AG04449 (cell line): ENCODE results near the gene RANGRF.

Experiments used
- CTCF ChIA-PET: fragments of 350-600 bp; formaldehyde crosslinking; extraction: SDS; loops from one replicate; lab custom pipeline; 2021; ENCODE audit warnings: antibody characterized with exemption; lab: Yijun Ruan, JAX
- POLR2A ChIA-PET: fragments of 400-600, 350-600 bp; formaldehyde crosslinking; extraction: SDS; loops from one replicate; lab custom pipeline; 2020; ENCODE audit warnings: antibody characterized with exemption, inconsistent platforms; lab: Yijun Ruan, JAX
- DNase-seq: peaks from one replicate; pipeline ENCODE4 v3.0.0-alpha.2; 2010; ENCODE audit warnings: low read depth, low spot score
- H3K4me3 ChIP-seq: 2 replicates; pipeline ENCODE4 v1.5.1; 2011; ENCODE audit warnings: low read depth, mild to moderate bottlenecking, control low read depth, low read length
- TF ChIP-seq, protein P1 (sequence below): IDR thresholded peaks from one replicate; pipeline ENCODE4 v1.5.1; 2011; ENCODE audit warnings: mild to moderate bottlenecking, moderate library complexity, low read length, control low read depth, inconsistent platforms; ENCODE audit not compliant: insufficient read depth; ENCODE audit errors: missing control alignments

The RANGRF gene

DNA sequence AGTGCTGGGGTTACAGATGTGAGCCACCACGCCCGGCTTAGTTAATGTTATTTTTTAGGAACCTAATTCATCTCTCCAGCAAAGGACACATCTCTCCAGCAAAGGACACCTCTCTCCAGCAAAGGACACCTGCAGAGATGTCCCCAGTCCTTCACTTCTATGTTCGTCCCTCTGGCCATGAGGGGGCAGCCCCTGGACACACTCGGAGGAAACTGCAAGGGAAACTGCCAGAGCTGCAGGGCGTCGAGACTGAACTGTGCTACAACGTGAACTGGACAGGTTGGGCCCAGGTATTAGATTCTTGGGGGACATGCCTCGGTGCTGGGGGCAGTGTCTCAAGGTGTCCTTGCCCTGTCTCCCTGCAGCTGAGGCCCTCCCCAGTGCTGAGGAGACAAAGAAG lies 34.7 kb upstream of the RANGRF start:
- ChIA-PET CTCF (no interaction called here), POLR2A (no interaction called here)
- H3K4me3 ChIP-seq = no peak overlapping the region
- no peak for DNase-seq
- TF ChIP-seq, protein P1, sequence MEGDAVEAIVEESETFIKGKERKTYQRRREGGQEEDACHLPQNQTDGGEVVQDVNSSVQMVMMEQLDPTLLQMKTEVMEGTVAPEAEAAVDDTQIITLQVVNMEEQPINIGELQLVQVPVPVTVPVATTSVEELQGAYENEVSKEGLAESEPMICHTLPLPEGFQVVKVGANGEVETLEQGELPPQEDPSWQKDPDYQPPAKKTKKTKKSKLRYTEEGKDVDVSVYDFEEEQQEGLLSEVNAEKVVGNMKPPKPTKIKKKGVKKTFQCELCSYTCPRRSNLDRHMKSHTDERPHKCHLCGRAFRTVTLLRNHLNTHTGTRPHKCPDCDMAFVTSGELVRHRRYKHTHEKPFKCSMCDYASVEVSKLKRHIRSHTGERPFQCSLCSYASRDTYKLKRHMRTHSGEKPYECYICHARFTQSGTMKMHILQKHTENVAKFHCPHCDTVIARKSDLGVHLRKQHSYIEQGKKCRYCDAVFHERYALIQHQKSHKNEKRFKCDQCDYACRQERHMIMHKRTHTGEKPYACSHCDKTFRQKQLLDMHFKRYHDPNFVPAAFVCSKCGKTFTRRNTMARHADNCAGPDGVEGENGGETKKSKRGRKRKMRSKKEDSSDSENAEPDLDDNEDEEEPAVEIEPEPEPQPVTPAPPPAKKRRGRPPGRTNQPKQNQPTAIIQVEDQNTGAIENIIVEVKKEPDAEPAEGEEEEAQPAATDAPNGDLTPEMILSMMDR = no peak

DNA sequence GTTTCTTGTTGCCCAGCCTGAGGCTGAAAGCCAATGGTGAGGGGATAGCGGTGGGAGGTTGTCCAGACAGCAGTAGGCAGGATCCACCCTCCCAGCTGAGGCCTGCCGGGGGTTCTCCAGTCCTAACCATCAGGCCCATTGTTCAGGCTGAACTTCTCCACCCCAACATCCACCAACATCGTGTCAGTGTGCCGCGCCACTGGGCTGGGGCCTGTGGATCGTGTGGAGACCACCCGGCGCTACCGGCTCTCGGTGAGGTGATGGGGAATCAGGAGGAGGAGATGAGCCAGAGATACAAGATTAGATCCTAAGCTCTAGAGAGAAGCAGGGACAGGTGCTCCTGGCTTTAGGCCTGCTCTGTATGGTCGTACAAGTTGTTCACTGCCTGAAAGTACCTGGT lies 33.6 kb upstream of the RANGRF start:
- no peak for DNase-seq
- ChIA-PET POLR2A (no interaction called here), CTCF (no interaction called here)
- TF ChIP-seq, protein P1 = no peak
- H3K4me3 ChIP-seq = no peak overlapping the region

DNA sequence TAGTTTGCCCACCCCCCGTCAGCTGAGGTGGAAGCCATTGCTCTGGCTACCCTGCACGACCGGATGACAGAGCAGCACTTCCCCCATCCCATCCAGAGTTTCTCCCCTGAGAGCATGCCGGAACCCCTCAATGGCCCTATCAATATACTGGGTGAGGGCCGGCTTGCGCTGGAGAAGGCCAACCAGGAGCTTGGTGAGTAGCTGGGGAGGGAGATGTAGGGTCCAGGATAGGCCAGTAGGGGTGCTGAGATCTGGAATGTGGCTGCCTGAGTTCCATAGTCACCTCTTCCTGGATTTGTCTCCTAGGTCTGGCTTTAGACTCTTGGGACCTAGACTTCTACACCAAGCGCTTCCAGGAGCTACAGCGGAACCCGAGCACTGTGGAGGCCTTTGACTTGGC lies 33.0 kb upstream of the RANGRF start:
- POLR2A ChIA-PET = no interaction called here
- no peak for DNase-seq
- H3K4me3 ChIP-seq = no peak overlapping the region
- CTCF ChIA-PET = no interaction called here
- TF ChIP-seq, protein P1 = no peak

DNA sequence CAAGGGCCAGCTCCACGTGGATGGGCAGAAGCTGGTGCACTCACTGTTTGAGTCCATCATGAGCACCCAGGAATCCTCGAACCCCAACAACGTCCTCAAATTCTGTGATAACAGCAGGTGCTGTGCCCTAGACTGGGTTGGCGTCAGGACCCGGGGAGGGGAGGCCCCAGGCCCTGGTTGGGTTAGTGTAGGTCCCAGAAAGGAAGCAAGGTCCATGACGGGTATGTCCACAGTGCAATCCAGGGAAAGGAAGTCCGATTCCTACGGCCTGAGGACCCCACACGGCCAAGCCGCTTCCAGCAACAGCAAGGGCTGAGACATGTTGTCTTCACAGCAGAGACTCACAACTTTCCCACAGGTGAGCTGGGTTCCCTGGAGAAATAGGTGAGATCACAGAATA lies 32.2 kb upstream of the RANGRF start:
- ChIA-PET POLR2A (no interaction called here), CTCF (no interaction called here)
- DNase-seq = no peak
- TF ChIP-seq, protein P1 = no peak
- H3K4me3 ChIP-seq = no peak overlapping the region

DNA sequence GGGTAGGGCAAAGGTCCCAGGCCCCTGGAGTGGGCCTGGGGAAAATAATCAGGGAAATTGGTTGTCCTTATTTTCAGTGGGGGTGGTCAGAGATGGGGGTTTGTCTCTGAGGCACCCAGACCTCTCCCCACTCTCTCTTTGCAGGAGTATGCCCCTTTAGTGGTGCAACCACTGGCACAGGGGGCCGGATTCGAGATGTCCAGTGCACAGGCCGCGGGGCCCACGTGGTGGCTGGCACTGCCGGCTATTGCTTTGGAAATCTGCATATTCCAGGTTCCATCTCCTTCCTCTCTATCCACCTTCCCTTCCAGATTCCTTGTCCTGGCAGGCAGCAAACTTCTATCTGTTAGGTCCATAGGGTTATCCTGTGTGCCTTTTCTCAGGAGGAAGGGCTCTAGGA lies 31.8 kb upstream of the RANGRF start:
- ChIA-PET POLR2A (no interaction called here), CTCF (no interaction called here)
- no peak overlapping the region for H3K4me3 ChIP-seq
- no peak for DNase-seq
- TF ChIP-seq, protein P1 = no peak

DNA sequence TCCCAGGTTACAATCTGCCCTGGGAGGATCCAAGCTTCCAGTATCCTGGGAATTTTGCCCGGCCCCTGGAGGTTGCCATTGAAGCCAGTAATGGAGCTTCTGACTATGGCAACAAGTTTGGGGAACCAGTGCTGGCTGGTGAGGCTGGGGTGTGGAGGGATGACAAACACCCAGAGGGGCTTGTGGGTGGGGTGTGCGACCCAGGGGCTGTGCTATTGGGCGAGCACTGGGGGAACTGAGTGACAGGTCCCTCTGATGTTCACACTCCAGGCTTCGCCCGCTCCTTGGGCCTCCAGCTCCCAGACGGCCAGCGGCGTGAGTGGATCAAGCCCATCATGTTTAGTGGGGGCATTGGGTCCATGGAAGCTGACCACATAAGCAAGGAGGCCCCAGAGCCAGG lies 30.7 kb upstream of the RANGRF start:
- ChIA-PET POLR2A (no interaction called here), CTCF (interaction anchor here (1.0 kb wide), 1 partner anchor 197 kb away, joined by 3 read pairs; no protein-coding TSS in a partner anchor)
- H3K4me3 ChIP-seq = no peak overlapping the region
- DNase-seq = no peak
- TF ChIP-seq, protein P1 = no peak

DNA sequence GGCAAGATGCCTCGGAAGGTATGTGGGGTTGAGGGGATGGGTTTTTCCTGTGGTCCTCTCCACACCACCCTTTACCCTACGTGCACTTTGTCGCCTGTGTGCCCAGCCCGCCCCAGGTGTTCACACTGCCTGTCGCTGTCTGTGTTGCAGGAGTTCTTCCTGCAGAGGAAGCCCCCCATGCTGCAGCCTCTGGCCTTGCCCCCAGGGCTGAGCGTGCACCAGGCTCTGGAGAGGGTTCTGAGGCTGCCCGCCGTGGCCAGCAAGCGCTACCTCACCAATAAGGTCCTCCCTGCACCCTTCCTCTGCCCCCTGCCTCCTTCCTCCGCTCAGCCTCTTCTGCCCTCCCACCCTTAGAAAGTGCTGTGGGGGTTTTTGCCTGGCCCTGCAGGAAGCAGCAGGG lies 24.1 kb upstream of the RANGRF start:
- no peak for DNase-seq
- no peak overlapping the region for H3K4me3 ChIP-seq
- POLR2A ChIA-PET = no interaction called here
- TF ChIP-seq, protein P1 = no peak
- CTCF ChIA-PET = no interaction called here
